ENCODE data around the gene NPBWR2.
"Not testable (repeated sequence)": the region's sequence is repeated elsewhere in the genome, so short reads cannot be mapped to it uniquely, and the experiment has no call there.

Gene NPBWR2

GRCh38 chr20:64143018-64143801, 35.8 kb upstream of the NPBWR2 start:
- DNase-seq (ENCODE audit: low spot score), result no peak

DNA sequence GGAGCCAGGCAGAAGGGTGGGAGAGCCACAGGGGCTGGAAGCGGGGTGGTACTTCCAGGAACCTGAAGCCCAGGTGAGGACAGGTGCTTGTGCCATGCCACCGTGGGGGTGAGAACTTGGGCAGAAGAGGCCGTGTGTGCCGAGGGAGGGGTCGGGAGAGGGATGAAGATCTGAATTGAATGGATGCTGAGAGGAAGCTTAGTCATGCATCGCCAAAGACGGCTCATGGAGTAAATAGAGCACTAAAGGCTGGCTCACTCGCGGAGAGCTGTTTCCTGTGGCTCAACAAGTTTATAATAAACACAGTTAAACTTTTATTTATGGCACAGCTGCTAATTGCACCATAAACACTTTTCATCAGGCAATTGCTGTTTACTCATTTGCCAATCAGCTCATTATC, 35.2 kb upstream of the NPBWR2 start:
- no peak for DNase-seq (ENCODE audit: low spot score)

- DNase-seq (ENCODE audit: low spot score), result no peak
Measured at GRCh38 chr20:64140956-64141355, 33.6 kb upstream of the NPBWR2 start.

- DNase-seq (ENCODE audit: low spot score), result no peak
Measured at GRCh38 chr20:64140061-64140931, 32.9 kb upstream of the NPBWR2 start.

- DNase-seq (ENCODE audit: low spot score), result no peak
Measured at GRCh38 chr20:64139199-64140060, 32.1 kb upstream of the NPBWR2 start.

DNA sequence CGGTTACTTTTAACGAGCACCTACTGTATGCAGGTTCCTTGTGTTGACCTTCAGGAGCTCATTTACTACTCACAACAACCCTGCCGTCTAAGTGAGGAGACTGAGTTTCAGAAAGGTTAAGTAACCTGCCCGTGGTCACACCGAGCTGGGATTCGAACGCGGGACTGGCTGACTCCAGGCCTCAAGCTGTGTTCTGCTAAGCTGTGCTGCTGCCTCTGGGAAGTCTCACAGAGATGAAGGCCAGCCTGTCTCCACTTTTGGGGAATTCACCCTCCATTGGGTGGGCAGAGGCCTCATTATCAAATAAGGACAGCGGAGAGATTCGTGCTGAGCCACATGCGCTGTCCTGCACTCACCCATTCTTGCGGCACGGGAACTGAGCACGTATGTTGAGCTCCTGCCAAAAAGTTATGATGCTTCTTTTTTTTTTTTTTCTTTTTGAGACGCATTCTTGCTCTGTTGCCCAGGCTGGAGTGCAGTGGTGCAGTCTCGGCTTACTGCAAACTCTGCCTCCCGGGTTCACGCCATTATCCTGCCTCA, 31.0 kb upstream of the NPBWR2 start:
- no peak for DNase-seq (ENCODE audit: low spot score)

- DNase-seq (ENCODE audit: low spot score), result no peak
Measured at GRCh38 chr20:64137598-64138031, 30.2 kb upstream of the NPBWR2 start.

GRCh38 chr20:64136004-64136710, 28.8 kb upstream of the NPBWR2 start:
- DNase-seq (ENCODE audit: low spot score), result no peak

DNA sequence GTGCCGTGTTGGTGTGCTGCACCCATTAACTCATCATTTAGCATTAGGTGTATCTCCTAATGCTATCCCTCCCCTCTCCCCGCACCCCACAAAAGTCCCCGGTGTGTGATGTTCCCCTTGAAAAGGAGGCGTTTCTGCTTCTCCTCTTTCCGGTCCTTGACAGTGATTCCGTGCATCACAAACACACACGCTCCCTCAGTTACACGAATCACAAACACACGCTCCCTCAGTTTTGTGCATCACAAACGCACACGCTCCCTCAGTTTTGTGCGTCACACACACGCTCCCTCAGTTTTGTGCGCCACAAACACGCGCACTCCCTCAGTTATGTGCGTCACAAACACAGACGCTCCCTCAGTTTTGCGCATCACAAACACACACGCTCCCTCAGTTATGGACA, 27.4 kb upstream of the NPBWR2 start:
- not testable (repeated sequence) for DNase-seq (ENCODE audit: low spot score)

- DNase-seq (ENCODE audit: low spot score), result no peak
Measured at GRCh38 chr20:64133951-64134407, 26.6 kb upstream of the NPBWR2 start.

DNA sequence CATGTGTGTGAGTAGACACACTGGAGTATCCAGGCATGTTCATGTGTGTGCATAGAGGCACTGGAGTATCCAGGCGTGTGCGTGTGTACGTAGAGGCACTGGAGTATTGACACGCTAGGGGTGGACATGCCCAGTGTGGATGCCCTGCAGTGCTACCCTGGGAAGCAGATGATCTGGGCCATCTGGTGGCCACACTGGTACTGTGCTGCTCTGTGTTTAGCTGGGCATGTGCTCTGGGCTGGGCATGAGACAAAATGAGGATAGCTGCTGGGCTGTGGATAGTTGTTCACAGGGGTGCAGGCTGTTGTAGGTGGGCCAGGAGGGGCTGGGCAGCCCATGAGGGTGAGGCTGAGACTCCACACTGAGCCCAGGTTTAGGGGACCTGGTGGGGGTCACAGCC, 24.0 kb upstream of the NPBWR2 start:
- DNase-seq (ENCODE audit: low spot score), result peak; percentile 56

DNA sequence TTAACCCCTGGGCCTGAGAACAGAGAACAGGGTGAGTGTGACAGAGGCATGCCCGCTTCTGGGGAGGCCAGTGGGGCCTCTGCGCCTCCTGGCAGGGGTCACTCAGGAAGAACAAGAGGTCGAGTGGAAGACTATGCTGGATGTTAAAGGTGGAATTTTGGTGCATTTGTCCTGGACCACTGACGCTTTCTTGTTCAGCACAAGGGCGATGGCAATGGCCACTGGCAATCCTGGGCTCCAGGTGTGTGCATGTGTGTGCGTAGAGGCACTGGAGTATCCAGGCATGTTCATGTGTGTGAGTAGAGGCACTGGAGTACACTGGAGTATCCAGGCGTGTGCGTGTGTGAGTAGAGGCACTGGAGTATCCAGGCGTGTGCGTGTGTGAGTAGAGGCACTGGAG, 23.5 kb upstream of the NPBWR2 start:
- DNase-seq (ENCODE audit: low spot score), result no peak

DNA sequence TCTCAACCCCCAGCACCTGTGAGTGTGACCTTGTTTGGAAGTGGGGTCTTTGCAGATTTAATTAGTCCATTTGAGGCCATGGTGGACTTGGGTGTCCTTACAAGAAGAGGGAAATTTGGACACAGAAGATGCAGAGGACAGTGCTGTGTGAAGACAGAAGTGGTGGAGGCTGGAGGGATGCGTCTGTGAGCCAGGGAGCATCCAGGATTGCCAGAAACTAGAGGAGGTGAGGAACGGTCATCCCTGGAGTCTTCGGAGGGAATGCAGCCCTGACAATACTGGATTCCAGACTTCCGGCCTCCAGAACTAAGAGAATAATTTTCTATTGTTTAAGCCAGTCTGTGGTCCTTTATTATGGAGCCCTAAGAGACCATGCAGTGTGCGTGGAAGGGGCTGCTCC, 22.9 kb upstream of the NPBWR2 start:
- no peak for DNase-seq (ENCODE audit: low spot score)

- no peak for DNase-seq (ENCODE audit: low spot score)
Measured at GRCh38 chr20:64129146-64129782, 21.9 kb upstream of the NPBWR2 start.

DNA sequence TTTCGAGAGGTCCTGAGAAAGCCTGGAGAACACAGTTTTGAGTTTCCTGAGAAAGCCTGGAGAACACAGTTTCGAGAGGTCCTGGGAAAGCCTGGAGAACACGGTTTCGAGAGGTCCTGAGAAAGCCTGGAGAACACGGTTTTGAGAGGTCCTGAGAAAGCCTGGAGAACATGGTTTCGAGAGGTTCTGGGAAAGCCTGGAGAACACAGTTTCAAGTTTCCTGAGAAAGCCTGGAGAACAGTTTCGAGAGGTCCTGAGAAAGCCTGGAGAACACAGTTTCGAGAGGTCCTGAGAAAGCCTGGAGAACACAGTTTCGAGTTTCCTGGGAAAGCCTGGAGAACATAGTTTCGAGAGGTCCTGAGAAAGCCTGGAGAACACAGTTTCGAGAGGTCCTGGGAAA, 16.2 kb upstream of the NPBWR2 start:
- DNase-seq (ENCODE audit: low spot score), result not testable (repeated sequence)

- not testable (repeated sequence) for DNase-seq (ENCODE audit: low spot score)
Measured at GRCh38 chr20:64122927-64123326, 15.6 kb upstream of the NPBWR2 start.

GRCh38 chr20:64121586-64121985, 14.2 kb upstream of the NPBWR2 start:
- no peak for DNase-seq (ENCODE audit: low spot score)

GRCh38 chr20:64119681-64120341, 12.4 kb upstream of the NPBWR2 start:
- no peak for DNase-seq (ENCODE audit: low spot score)

- DNase-seq (ENCODE audit: low spot score), result no peak
Measured at GRCh38 chr20:64119301-64119680, 11.9 kb upstream of the NPBWR2 start.

- DNase-seq (ENCODE audit: low spot score), result not testable (repeated sequence)
Measured at GRCh38 chr20:64117432-64117777, 10.0 kb upstream of the NPBWR2 start.

Data from AG20443 (cell line).